HG03571 (cell line): ENCODE results near the gene SLIT3.

Experiments
- ATAC-seq: cut with Tn5 transposase; IDR thresholded peaks from one replicate; pipeline ENCODE4 v1.9.1; 2021; ENCODE audit not compliant: unreplicated experiment

SLIT3 gene

GRCh38 chr5:168669156-168669555 lies 631.8 kb downstream of the SLIT3 start:
- no peak for ATAC-seq

- ATAC-seq, result no peak
These were observed 632.9 kb downstream of the SLIT3 start for GRCh38 chr5:168668078-168668477.

- ATAC-seq, result no peak
These were observed 633.6 kb downstream of the SLIT3 start for GRCh38 chr5:168667301-168667840.

DNA sequence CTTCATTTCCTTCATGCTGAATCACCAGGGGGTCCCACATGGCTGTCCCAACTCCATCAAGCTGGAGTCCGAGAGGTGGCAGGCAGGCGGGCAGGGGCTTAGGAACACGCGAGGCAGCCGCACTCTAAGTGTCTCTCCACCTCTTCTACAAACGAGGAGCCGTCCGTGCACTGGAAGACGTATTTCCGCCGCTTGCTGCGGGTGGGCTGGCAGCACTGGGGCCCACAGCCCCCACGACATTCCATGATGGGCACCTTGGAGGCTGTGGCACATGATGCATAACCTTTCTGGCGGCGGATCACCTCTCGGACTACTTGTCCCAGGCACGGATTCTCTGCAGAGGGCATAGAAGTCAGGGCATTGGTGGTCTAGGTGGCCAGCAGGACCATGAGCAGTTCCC lies 634.6 kb downstream of the SLIT3 start:
- no peak for ATAC-seq

DNA sequence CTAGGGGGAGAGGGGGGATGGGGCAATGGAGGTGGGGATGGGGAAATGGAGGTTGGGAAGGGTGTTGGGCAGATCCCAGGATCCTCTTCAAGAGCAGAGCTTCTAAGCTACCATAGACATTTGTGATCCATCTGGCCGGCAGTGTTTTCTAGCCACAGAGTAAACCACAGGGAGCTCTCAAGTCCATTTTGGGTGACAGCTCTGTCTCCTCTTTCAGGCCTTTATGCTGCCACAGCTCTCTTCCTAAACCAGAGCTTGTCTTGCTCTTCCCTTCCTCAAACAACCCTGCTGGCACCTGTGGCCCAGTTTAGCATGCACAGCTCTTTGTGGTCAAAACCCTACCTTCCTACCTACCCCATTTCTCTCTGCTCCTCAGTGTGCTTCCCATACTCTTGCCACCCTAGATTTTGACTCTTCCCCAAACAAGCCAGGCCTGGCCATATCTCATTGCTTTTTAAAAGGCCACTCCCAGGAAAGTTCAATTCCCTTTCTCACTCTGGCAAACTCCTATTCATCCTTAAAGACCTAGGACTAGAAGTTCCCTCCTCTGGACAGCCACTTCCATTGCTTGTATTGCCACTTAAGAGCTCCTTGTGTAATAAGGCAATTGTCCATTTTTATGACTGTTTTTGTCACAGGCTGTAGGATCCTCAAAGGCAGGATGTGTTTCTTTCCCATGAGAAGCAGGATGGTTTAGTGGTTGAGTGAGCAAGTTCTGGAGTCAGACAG lies 637.5 kb downstream of the SLIT3 start:
- no peak for ATAC-seq

GRCh38 chr5:168661593-168662485 lies 639.1 kb downstream of the SLIT3 start:
- ATAC-seq, result no peak

- no peak for ATAC-seq
These were observed 640.2 kb downstream of the SLIT3 start for GRCh38 chr5:168660691-168661090.

GRCh38 chr5:168659286-168659847 lies 641.6 kb downstream of the SLIT3 start:
- no peak for ATAC-seq

DNA sequence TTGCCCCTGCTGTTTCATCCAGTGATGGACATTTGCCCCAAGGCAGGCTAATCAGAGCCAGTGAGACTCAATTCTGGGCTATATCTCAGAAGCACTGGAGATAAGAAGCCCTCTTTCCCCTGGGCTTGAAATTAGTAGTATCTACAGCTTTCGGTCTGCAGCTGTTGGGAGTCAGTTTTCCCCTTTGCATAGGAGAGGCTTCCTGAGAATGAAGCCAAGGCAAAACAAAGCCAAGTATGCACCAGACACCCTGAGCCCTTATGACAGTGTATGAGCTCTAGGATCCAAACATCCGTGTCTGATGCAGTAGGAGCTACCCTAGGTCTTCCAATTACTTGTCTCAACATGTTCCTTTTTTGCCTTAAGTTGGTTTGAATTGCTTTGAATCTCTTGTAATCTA lies 642.5 kb downstream of the SLIT3 start:
- ATAC-seq, result no peak

- no peak for ATAC-seq
These were observed 644.3 kb downstream of the SLIT3 start for GRCh38 chr5:168656633-168657032.

DNA sequence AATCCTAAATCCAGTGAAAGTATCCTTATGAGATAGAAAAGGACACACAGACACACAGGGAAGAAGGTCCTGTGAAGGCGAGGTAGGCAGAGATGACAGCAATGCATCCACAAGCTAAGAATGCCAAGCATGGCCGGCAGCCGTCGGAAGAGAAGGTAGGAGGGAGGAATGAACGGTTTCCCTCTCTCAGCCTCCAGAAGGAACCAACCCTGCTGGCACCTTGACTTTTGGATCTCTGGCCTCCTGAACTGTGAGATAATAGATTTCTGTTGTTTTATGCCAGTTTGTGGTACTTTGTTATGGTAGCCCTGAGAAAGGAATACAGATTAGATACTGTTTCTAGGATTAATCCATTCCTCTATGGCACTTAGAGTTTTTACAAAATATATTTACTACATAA lies 645.6 kb downstream of the SLIT3 start:
- no peak for ATAC-seq

DNA sequence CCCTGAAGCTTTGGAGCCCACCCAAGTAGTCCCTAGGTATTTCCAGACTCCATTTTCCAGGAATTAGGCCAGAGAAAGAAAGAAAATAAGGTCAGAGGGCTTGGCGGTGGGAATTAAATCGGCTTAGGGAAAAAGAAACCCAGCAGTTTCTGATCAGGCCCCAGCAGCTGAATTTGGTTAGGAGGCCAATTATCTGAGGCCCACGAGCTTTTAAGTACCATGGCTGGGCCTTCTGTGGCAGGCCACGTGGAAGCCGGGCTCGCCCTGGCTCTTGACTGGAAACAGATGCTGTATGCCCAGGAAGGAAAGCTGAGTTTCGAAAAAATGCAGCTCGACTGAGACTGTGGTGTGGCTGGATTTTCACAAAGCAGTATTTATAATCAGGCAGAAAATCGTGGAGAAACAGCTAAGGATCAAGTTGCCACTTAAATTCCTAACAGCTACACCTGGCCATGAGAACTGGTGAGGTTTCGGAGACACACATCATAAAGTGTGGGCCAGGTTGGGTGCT lies 646.7 kb downstream of the SLIT3 start:
- no peak for ATAC-seq

DNA sequence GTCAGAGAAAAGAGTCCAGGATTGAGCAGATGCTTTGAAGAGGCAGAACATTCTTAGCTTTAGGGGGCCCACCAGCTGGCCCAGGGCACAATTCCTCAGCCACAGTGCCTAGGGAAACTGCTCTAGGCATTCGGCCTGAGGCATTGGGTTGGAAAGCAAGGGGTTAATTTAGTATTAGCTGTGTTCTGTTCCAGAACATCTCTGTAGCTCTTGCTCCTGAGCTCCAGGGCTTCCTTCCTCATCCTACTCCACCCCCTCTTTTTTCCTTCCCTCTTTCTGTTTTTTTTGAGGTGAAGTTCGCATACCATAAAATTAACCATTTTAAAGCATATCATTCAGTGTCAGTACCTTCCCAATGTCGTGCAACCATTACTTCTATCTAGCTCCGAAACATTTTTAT lies 647.3 kb downstream of the SLIT3 start:
- no peak for ATAC-seq

DNA sequence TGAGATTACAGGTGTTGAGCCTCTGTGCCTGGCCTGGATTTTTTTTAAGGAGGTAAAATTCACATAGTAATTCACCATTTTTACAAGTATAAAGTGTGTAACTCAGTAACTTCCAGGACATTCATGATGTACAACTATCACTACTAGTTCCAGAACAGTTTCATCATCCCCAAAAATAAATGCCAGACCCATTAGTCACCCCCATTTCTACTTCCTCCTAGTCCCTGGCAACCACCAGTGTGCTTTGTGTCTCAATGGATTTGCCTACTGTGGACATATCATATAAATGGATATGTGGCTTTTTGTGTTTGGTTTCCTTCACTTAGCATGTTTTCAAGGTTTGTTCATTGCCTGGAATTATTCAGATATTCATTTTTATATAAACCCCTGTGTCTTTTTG lies 649.3 kb downstream of the SLIT3 start:
- no peak for ATAC-seq

DNA sequence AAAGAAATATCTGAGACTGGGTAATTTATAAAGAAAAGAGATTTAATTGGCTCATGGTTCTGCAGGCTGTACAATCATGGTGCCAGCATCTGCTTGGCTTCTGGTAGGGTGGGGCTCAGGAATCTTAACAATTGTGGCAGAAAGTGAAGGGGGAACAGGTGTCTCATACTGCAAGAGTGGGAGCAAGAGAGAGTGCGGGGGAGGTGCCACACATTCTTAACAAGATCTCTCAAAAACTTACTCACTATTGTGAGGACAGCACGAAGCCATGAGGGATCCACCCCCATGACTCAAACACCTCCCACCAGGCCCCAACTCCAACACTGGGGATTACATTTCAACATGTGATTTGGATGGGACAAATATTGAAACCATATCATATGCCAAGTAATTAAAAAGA lies 651.6 kb downstream of the SLIT3 start:
- no peak for ATAC-seq

- ATAC-seq, result no peak
These were observed 652.4 kb downstream of the SLIT3 start for GRCh38 chr5:168648576-168648975.

DNA sequence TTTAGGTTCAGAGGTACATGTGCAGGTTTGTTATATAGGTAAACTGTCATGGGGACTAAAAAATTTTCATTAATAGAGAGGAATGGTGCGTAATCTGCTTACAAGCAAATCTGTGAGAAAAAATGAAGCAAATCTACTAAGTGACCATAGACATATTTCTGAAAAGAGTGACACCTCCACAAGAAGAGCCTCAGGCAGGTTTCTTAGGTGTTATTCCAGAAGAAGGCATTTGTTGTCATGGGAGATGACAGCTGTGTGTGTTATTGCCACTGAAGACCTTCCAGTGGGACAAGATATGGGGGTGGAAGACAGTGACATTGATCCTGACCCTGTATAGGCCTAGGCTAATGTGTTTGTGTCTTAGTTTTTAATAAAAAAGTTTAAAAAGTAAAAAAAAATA lies 652.9 kb downstream of the SLIT3 start:
- ATAC-seq, result no peak

GRCh38 chr5:168647083-168647482 lies 653.9 kb downstream of the SLIT3 start:
- no peak for ATAC-seq

DNA sequence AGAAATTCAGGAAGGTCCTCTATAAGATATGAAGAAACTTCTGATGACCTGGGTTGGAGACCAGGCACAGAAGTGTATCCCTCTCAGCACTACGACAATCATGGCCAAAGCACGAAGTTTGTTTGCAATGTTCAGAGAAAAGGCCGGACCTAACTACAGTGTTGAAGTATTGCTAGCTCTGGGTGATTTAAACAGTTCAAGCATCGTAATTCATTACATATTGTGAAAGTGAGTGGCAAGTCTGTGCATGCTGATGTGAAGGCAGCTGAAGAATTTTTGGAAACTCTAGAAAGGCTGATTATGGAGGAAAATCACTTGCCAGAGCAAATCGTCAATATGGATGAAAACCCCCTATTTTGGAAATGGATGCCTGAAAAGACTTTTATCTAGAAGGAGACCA lies 654.6 kb downstream of the SLIT3 start:
- no peak for ATAC-seq

GRCh38 chr5:168645195-168645594 lies 655.7 kb downstream of the SLIT3 start:
- ATAC-seq, result no peak

- ATAC-seq, result no peak
These were observed 658.9 kb downstream of the SLIT3 start for GRCh38 chr5:168642019-168642418.
